Stomach (tissue), 9 donors: ENCODE results near the gene EVI5L. TPM values are rescaled to one million over a fixed set of nuclear protein-coding genes. Genes with fewer than 3 reads are reported as not detected.
"Not testable (repeated sequence)": the region's sequence is repeated elsewhere in the genome, so short reads cannot be mapped to it uniquely, and the experiment has no call there.

Experiments used
- DNase-seq, 2 donors: peaks; one replicate each; pipeline versions ENCODE4 v3.0.0 to v3.0.0-alpha.2; 2013 to 2019
- H3K27ac ChIP-seq, 5 donors: fragments of 200-600 bp in 4 of 5; sonication (generic) in 4 of 5; one replicate each; pipeline ENCODE4 v1.5.1; 2013 to 2019; ENCODE audit warnings: mild to moderate bottlenecking in 1 of 5, moderate library complexity in 1 of 5
- H3K27me3 ChIP-seq, 3 donors: fragments of 200-600 bp; sonication (generic); one replicate each; pipeline ENCODE4 v1.5.1; 2017 to 2019; ENCODE audit warnings: mixed run types in 1 of 3
- H3K36me3 ChIP-seq, 4 donors: fragments of 200-600 bp; sonication (generic); 1 replicate in 3 of 4; 2 replicates in 1 of 4; pipeline ENCODE4 v1.5.1; 2016 to 2019
- H3K4me1 ChIP-seq, 4 donors: fragments of 200-600 bp; sonication (generic); one replicate each; pipeline ENCODE4 v1.5.1; 2016 to 2019
- H3K4me3 ChIP-seq, 4 donors: fragments of 200-600 bp; sonication (generic) in 3 of 4; one replicate each; pipeline ENCODE4 v1.5.1; 2016 to 2019; ENCODE audit warnings: mild to moderate bottlenecking in 1 of 4
- H3K9me3 ChIP-seq, 4 donors: fragments of 200-600 bp; sonication (generic); one replicate each; pipeline ENCODE4 v1.5.1; 2016 to 2019
- CTCF ChIP-seq, 7 experiments: fragments of 450-650 bp in 4 of 7; fragments of 200-600 bp in 3 of 7; sonication (generic) in 3 of 7; IDR thresholded peaks; one replicate each; pipeline ENCODE4 v1.5.1; 2016 to 2019; ENCODE audit warnings: antibody characterized with exemption in 7 of 7, control low read depth in 2 of 7, mild to moderate bottlenecking in 1 of 7
- EP300 ChIP-seq: sonication (generic); formaldehyde crosslinking; IDR thresholded peaks from one replicate; pipeline ENCODE4 v1.6.1; 2017; ENCODE audit warnings: antibody characterized with exemption
- POLR2A ChIP-seq, 4 donors: fragments of 450-650 bp; IDR thresholded peaks; one replicate each; pipeline ENCODE4 v1.6.1; 2016; ENCODE audit warnings: antibody characterized with exemption in 4 of 4, control low read depth in 2 of 4, mild to moderate bottlenecking in 1 of 4, moderate library complexity in 1 of 4
- POLR2AphosphoS5 ChIP-seq, 3 donors: sonication (generic); formaldehyde crosslinking; IDR thresholded peaks; one replicate each; pipeline ENCODE4 v1.6.1; 2016; ENCODE audit warnings: antibody characterized with exemption in 3 of 3
- WGBS, 5 donors: extraction: QIAGEN DNeasy Blood & Tissue Kit in 3 of 5; methylation state at CpG; one replicate each; pipeline versions ENCODE4 v1.1.5 to v1.1.7; 2013 to 2018; 5-methylcytosine and 5-hydroxymethylcytosine counted together
- intact Hi-C: fragments of 100-400 bp; cut with DNase I; formaldehyde crosslinking; loops from one replicate; pipeline ENCODE4 v1.15.1; 2023; ENCODE audit warnings: low total_unique reads
- polyA plus RNA-seq, 3 donors: library from polyadenylated mRNA; stranded (reverse); fragments of 200-250 nt; gene quantifications; one replicate each; pipeline ENCODE4 v1.2.3, GENCODE V29; 2013
- total RNA-seq, 5 donors: library from RNA; depleted of rRNA; stranded (reverse); fragments of >200 nt; gene quantifications; one replicate each; pipeline versions ENCODE4 v1.1.0 to v1.2.3, GENCODE V29; 2014 to 2016
- donor health status: healthy with polysubstance abuse.
- donor health status: Bipolar disorder and iron deficiency.
- donor health status: healthy.

The EVI5L gene
- total and polyA plus RNA-seq, 8 donors, result 4.9 to 31.6 (median 8.4) TPM

GRCh38 chr19:7856679-7857663 is 27.0 kb downstream of the EVI5L start:
- Histone ChIP-seq H3K27ac (no peak overlapping the region), H3K4me3 (no peak overlapping the region), H3K36me3 (peaks cover 0 to 39% (median 28%) of the 10 kb centered on the region in 4 donors), H3K9me3 (no peaks in the 10 kb centered on the region), H3K4me1 (peaks cover 8 to 18% (median 17%) of the 10 kb centered on the region in 4 donors), H3K27me3 (peaks cover 0 to 65% (median 15%) of the 10 kb centered on the region in 3 donors)
- 84 to 87% (median 85%) methylated on average over 37 to 38 of the region's 38 CpGs for WGBS, 5 donors
- no peak for DNase-seq
- intact Hi-C loops, result loop anchor here (10.0 kb wide), 1 partner anchor 68 kb away; the partner anchor contains the start of genes CTXN1 and SNAPC2
- no peak for TF ChIP-seq CTCF (IDR thresholded peaks at IDR 0.05)
- TF ChIP-seq POLR2A (IDR thresholded peaks at IDR 0.05), result no peak
- TF ChIP-seq EP300, result no peak
- no peak for TF ChIP-seq POLR2AphosphoS5 (IDR thresholded peaks at IDR 0.05)

GRCh38 chr19:7857727-7858108 is 27.7 kb downstream of the EVI5L start:
- intact Hi-C loops, result loop anchor here (10.0 kb wide), 1 partner anchor 67 kb away; the partner anchor contains the start of genes CTXN1 and SNAPC2
- H3K36me3 ChIP-seq, result peaks cover 0 to 39% (median 28%) of the 10 kb centered on the region in 4 donors
- WGBS, 5 donors, result 50 to 90% (median 57%) methylated on average over 2 to 8 of the region's 8 CpGs
- no peak for TF ChIP-seq EP300
- no peak for TF ChIP-seq CTCF (IDR thresholded peaks at IDR 0.05)
- no peak for TF ChIP-seq POLR2AphosphoS5 (IDR thresholded peaks at IDR 0.05)
- TF ChIP-seq POLR2A (IDR thresholded peaks at IDR 0.05), result no peak
- H3K9me3 ChIP-seq, result no peaks in the 10 kb centered on the region
- peaks cover 15 to 26% (median 24%) of the 10 kb centered on the region in 4 donors for H3K4me1 ChIP-seq
- H3K4me3 ChIP-seq, result no peak overlapping the region
- DNase-seq, result no peak
- H3K27me3 ChIP-seq, result peaks cover 0 to 73% (median 22%) of the 10 kb centered on the region in 3 donors
- H3K27ac ChIP-seq, result no peak overlapping the region

- TF ChIP-seq POLR2AphosphoS5 (IDR thresholded peaks at IDR 0.05) (no peak), CTCF (IDR thresholded peaks at IDR 0.05) (no peak), EP300 (no peak), POLR2A (IDR thresholded peaks at IDR 0.05) (no peak)
- Histone ChIP-seq H3K27me3 (peaks cover 0 to 78% (median 27%) of the 10 kb centered on the region in 3 donors), H3K4me1 (peaks cover 17 to 25% (median 22%) of the 10 kb centered on the region in 4 donors), H3K27ac (no peak overlapping the region), H3K9me3 (no peaks in the 10 kb centered on the region), H3K4me3 (no peak overlapping the region), H3K36me3 (peaks cover 0 to 39% (median 29%) of the 10 kb centered on the region in 4 donors)
- peak in 1 of 2 donors; percentile 84 for DNase-seq
- WGBS, 5 donors, result 46 to 64% (median 58%) methylated on average over 24 to 29 of the region's 29 CpGs
- intact Hi-C loops, result loop anchor here (10.0 kb wide), 1 partner anchor 67 kb away; the partner anchor contains the start of genes CTXN1 and SNAPC2
Measured at GRCh38 chr19:7858109-7858770, 28.2 kb downstream of the EVI5L start.

- Histone ChIP-seq H3K27me3 (peaks cover 0 to 87% (median 27%) of the 10 kb centered on the region in 3 donors), H3K4me1 (peaks cover 16 to 21% (median 18%) of the 10 kb centered on the region in 4 donors), H3K36me3 (peaks cover 0 to 47% (median 36%) of the 10 kb centered on the region in 4 donors)
- 96 to 99% (median 98%) methylated on average over 8 of the region's 8 CpGs for WGBS, 5 donors
- not testable (repeated sequence) for H3K27ac ChIP-seq, DNase-seq, H3K4me3 ChIP-seq, H3K9me3 ChIP-seq
- intact Hi-C loops, result loop anchor here (10.0 kb wide), 1 partner anchor 66 kb away; the partner anchor contains the start of genes CTXN1 and SNAPC2
Measured at GRCh38 chr19:7859087-7859486, 29.1 kb downstream of the EVI5L start.
